K562 (cell line): ENCODE data around the gene PRR36. TPM values are rescaled to one million over a fixed set of nuclear protein-coding genes. Genes with fewer than 3 reads are reported as not detected.

ENCODE experiments used
- CEBPG ChIP-seq, 3 experiments: fragments of 200-800 bp in 1 of 3; sonication (Bioruptor generic) in 1 of 3; sonication (generic) in 1 of 3; formaldehyde crosslinking in 1 of 3; IDR thresholded peaks in 2 of 3; conservative IDR thresholded peaks in 1 of 3; 2 replicates each; pipeline versions ENCODE4 v1.6.1 to v1.8.0; 2016 to 2022; ENCODE audit warnings: missing compliant biosample characterization in 2 of 3, missing genetic modification characterization in 2 of 3, mild to moderate bottlenecking in 1 of 3, missing genetic modification reagents in 1 of 3
- E2F1 ChIP-seq: sonication (generic); formaldehyde crosslinking; IDR thresholded peaks from 2 replicates; pipeline ENCODE4 v1.8.1; 2023; ENCODE audit warnings: mild to moderate bottlenecking, missing genetic modification reagents, moderate library complexity
- FOXJ2 ChIP-seq: fragments of 200-800 bp; sonication (Bioruptor generic); IDR thresholded peaks from 2 replicates; pipeline ENCODE4 v1.6.1; 2016; ENCODE audit warnings: missing genetic modification characterization, missing compliant biosample characterization
- HDAC3 ChIP-seq: fragments of 450-650 bp; IDR thresholded peaks from 2 replicates; pipeline ENCODE4 v1.6.1; 2018; ENCODE audit warnings: borderline replicate concordance, mild to moderate bottlenecking, moderate library complexity; ENCODE audit not compliant: partially characterized antibody
- MAZ ChIP-seq, 2 experiments: fragments of 450-650 bp in 1 of 2; sonication (generic) in 1 of 2; formaldehyde crosslinking; IDR thresholded peaks in 1 of 2; conservative IDR thresholded peaks in 1 of 2; 2 replicates each; pipeline versions ENCODE4 v1.4.0 to v1.5.0; 2020; ENCODE audit warnings: mild to moderate bottlenecking in 1 of 2, missing genetic modification reagents in 1 of 2
- MTA2 ChIP-seq: fragments of 450-650 bp; IDR thresholded peaks from 2 replicates; pipeline ENCODE4 v1.6.1; 2016; ENCODE audit warnings: low read depth
- REST ChIP-seq, 2 experiments: fragments of 450-650 bp; formaldehyde crosslinking in 1 of 2; IDR thresholded peaks; 2 replicates each; pipeline versions ENCODE4 v1.4.0 to v1.6.1; 2014 to 2020; ENCODE audit warnings: mild to moderate bottlenecking in 2 of 2, borderline replicate concordance in 1 of 2, low read depth in 1 of 2
- ZFP30 ChIP-seq: fragments of 250-450 bp; sonication (Bioruptor Pico); IDR thresholded peaks from 2 replicates; pipeline ENCODE4 v1.8.0; 2022; ENCODE audit warnings: moderate library complexity, mild to moderate bottlenecking, inconsistent platforms, borderline replicate concordance
- ZNF197 ChIP-seq: fragments of 200-800 bp; sonication (Bioruptor generic); IDR thresholded peaks from 2 replicates; pipeline ENCODE4 v1.6.1; 2016; ENCODE audit warnings: low read depth, missing genetic modification characterization, missing compliant biosample characterization
- ZNF444 ChIP-seq: fragments of 250-450 bp; sonication (Bioruptor Pico); IDR thresholded peaks from 2 replicates; pipeline ENCODE4 v1.4.0; 2020; ENCODE audit warnings: mild to moderate bottlenecking, moderate library complexity
- ZNF592 ChIP-seq: fragments of 450-650 bp; IDR thresholded peaks from 2 replicates; pipeline ENCODE4 v1.6.1; 2017; ENCODE audit warnings: antibody characterized with exemption, mild to moderate bottlenecking
- polyA plus RNA-seq, 8 experiments: library from polyadenylated mRNA; depleted of rRNA in 4 of 8; stranded (reverse) in 5 of 8; unstranded in 3 of 8; fragments of >200 nt; fragmentation: Nextera tagmentation in 2 of 8; fragmentation: Illumina TruSeq in 1 of 8; extraction: Ambion mirVana in 2 of 8; extraction: Trizol in 1 of 8; gene quantifications; 2 replicates each; pipeline versions ENCODE4 v1.2.1 to v1.2.3, GENCODE V29; 2011 to 2014; ENCODE audit warnings: inconsistent platforms in 1 of 8, missing spikeins in 1 of 8
- total RNA-seq, 7 experiments: library from RNA; depleted of rRNA in 6 of 7; stranded (reverse); fragments of >200 nt in 6 of 7; fragmentation: Illumina TruSeq in 2 of 7; extraction: Trizol in 2 of 7; gene quantifications; 2 replicates each; pipeline versions ENCODE4 v1.2.1 to v1.2.3, GENCODE V29; 2011 to 2021; ENCODE audit warnings: low replicate concordance in 1 of 7

PRR36 gene
- total and polyA plus RNA-seq, 9 of the 15 experiments (the other 6 are each of a cell fraction or from before 2014, with no cell fraction given): 0.05 to 0.42 (median 0.06) TPM; not detected in 6

- TF ChIP-seq REST (IDR thresholded peaks at IDR 0.05; ENCODE audit: borderline replicate concordance) (no peak), REST (CRISPR knock-in tag; IDR thresholded peaks at IDR 0.05; ENCODE audit: low read depth) (no peak), MTA2 (no peak), HDAC3 (no peak), ZFP30 (CRISPR knock-in tag) (no peak), MAZ (CRISPR knock-in tag; conservative IDR thresholded peaks at IDR 0.05 in 1 of 2, IDR thresholded peaks at IDR 0.05 in 1 of 2) (0 out of 4 replicates have a peak, but pooled peaks of 1 of the 2 experiments have one; percentile 9), CEBPG (CRISPR knock-in tag; IDR thresholded peaks at IDR 0.05) (no peak), CEBPG (tag; conservative IDR thresholded peaks at IDR 0.05 in 1 of 2, IDR thresholded peaks at IDR 0.05 in 1 of 2) (no peak), ZNF197 (CRISPR knock-in tag) (no peak), ZNF444 (CRISPR knock-in tag) (no peak), E2F1 (CRISPR knock-in tag) (no peak), ZNF592 (no peak), FOXJ2 (tag) (no peak)
Measured at GRCh38 chr19:7869453-7869909, 4.7 kb downstream of the PRR36 start (continued).
